ENCODE measurements around the gene SAFB. TPM values are rescaled to one million over a fixed set of nuclear protein-coding genes. Genes with fewer than 3 reads are reported as not detected.

Gene SAFB
- total RNA-seq, 1 experiment from 2014 or later = 143 TPM

DNA sequence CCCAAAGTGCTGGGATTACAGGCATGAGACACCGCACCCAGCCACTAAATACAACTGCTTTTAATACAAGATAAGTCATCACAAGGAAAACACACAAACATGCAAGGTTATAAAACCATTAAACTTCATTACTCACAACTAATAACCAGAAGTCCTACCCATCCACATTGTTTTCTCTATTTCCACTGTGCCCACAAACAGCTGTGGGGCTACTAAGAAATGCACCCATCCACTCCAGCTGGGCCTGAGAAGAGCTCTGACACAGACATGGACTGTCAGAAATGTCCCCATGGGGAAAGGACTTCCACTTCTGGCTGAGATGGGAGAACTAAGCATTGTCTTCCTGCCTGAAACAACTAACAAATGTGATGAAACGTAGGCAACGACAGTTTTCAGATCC, 17.5 kb upstream of the SAFB start:
- no peak for DNase-seq (ENCODE audit: low read depth, low spot score)
- H3K9me3 ChIP-seq (ENCODE audit: control insufficient read depth in 1 of 2, insufficient read depth in 1 of 2, low read depth in 1 of 2, low read length in 2 of 2) = no peaks in the 10 kb centered on the region
- H3K9ac ChIP-seq (ENCODE audit: low read length) = no peak overlapping the region
- intact Hi-C loops (cut with micrococcal nuclease) = no loop called here
- peaks cover 81% of the 10 kb centered on the region for H3K79me2 ChIP-seq (ENCODE audit: insufficient read depth, low read length)
- no peak overlapping the region for H2AFZ ChIP-seq (ENCODE audit: low read depth, low read length, poor library complexity, severe bottlenecking)
- no peaks in the 10 kb centered on the region for H3K4me1 ChIP-seq (ENCODE audit: control insufficient read depth in 1 of 2, insufficient read depth in 2 of 2, low read length in 2 of 2)
- H3K9me2 ChIP-seq (ENCODE audit: insufficient read depth) = no peaks in the 10 kb centered on the region
- H4K20me1 ChIP-seq (ENCODE audit: insufficient read depth) = peaks cover 7% of the 10 kb centered on the region; the same call in 1 of the 2 replicates
- no peak for ATAC-seq
- ChIA-PET POLR2A (no interaction called here), CTCF (no interaction called here), RAD21 (ENCODE audit: low non-redundant PET in 1 of 2, low total read pairs in 2 of 2, uncharacterized antibody in 2 of 2, unreplicated experiment in 2 of 2) (no interaction called here)
- TF ChIP-seq ZNF274 (IDR thresholded peaks at IDR 0.05; ENCODE audit: low read depth, low read length) (no peak), EGR1 (IDR thresholded peaks at IDR 0.05; ENCODE audit: low read depth) (no peak), FOSL1 (IDR thresholded peaks at IDR 0.05; ENCODE audit: low read depth) (no peak), ELF1 (IDR thresholded peaks at IDR 0.05; ENCODE audit: borderline replicate concordance, low read depth) (no peak), JUND (IDR thresholded peaks at IDR 0.05) (no peak), RAD21 (IDR thresholded peaks at IDR 0.05; ENCODE audit: low read depth) (no peak), SRF (IDR thresholded peaks at IDR 0.05; ENCODE audit: low read depth) (no peak), EZH2 (IDR thresholded peaks at IDR 0.05) (no peak), REST (IDR thresholded peaks at IDR 0.05; ENCODE audit: low read depth) (no peak), MAX (IDR thresholded peaks at IDR 0.05) (no peak), SP1 (IDR thresholded peaks at IDR 0.05; ENCODE audit: low read depth) (no peak), EZH2phosphoT487 (IDR thresholded peaks at IDR 0.05; ENCODE audit: borderline replicate concordance) (no peak), CEBPB (IDR thresholded peaks at IDR 0.05; ENCODE audit: low read depth) (no peak), YY1 (IDR thresholded peaks at IDR 0.05; ENCODE audit: extremely low read depth, insufficient replicate concordance, low read depth, low read length) (no peak), CBX3 (IDR thresholded peaks at IDR 0.05; ENCODE audit: low read depth) (no peak), TCF7L2 (IDR thresholded peaks at IDR 0.05; ENCODE audit: borderline replicate concordance, extremely low read depth, insufficient read depth, insufficient read length) (no peak), SIN3A (IDR thresholded peaks at IDR 0.05; ENCODE audit: low read depth) (no peak)
- TF ChIP-seq, protein P1, sequence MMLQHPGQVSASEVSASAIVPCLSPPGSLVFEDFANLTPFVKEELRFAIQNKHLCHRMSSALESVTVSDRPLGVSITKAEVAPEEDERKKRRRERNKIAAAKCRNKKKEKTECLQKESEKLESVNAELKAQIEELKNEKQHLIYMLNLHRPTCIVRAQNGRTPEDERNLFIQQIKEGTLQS (IDR thresholded peaks at IDR 0.05) = no peak
- TF ChIP-seq, protein P2, sequence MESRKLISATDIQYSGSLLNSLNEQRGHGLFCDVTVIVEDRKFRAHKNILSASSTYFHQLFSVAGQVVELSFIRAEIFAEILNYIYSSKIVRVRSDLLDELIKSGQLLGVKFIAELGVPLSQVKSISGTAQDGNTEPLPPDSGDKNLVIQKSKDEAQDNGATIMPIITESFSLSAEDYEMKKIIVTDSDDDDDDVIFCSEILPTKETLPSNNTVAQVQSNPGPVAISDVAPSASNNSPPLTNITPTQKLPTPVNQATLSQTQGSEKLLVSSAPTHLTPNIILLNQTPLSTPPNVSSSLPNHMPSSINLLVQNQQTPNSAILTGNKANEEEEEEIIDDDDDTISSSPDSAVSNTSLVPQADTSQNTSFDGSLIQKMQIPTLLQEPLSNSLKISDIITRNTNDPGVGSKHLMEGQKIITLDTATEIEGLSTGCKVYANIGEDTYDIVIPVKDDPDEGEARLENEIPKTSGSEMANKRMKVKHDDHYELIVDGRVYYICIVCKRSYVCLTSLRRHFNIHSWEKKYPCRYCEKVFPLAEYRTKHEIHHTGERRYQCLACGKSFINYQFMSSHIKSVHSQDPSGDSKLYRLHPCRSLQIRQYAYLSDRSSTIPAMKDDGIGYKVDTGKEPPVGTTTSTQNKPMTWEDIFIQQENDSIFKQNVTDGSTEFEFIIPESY (IDR thresholded peaks at IDR 0.05; ENCODE audit: extremely low read depth, insufficient replicate concordance, low read length) = no peak
- no peaks in the 10 kb centered on the region for H3K27me3 ChIP-seq (ENCODE audit: insufficient read depth, low read length)
- BruUV-seq (replicated peaks) = no TSS peak
- peaks cover 69 to 74% of the 10 kb centered on the region in 2 experiments for H3K36me3 ChIP-seq (ENCODE audit: control insufficient read depth in 1 of 2, insufficient read depth in 2 of 2, low read length in 2 of 2)
- H3K27ac ChIP-seq (ENCODE audit: low read depth, low read length) = no peak overlapping the region
- no peak overlapping the region for H3K4me2 ChIP-seq (ENCODE audit: low read length)
- H3K4me3 ChIP-seq (replicated peaks in 1 of 2; ENCODE audit: low read depth in 1 of 2, low read length in 2 of 2) = no peak overlapping the region
